Prostate gland (tissue), 2 donors: Measurements from ENCODE around the gene VARS2.

Experiments used
- POLR2AphosphoS5 ChIP-seq: sonication (generic); formaldehyde crosslinking; IDR thresholded peaks from one replicate; pipeline ENCODE4 v1.6.1; 2017; ENCODE audit warnings: antibody characterized with exemption
- TF ChIP-seq, protein P1 (sequence below), 4 experiments: fragments of 200-600 bp in 2 of 4; fragments of 450-650 bp in 2 of 4; sonication (generic) in 2 of 4; IDR thresholded peaks; 1 replicate in 3 of 4; 2 replicates in 1 of 4; pipeline ENCODE4 v1.5.1; 2016 to 2019; ENCODE audit warnings: antibody characterized with exemption in 4 of 4, mild to moderate bottlenecking in 2 of 4, moderate library complexity in 2 of 4

DNA sequence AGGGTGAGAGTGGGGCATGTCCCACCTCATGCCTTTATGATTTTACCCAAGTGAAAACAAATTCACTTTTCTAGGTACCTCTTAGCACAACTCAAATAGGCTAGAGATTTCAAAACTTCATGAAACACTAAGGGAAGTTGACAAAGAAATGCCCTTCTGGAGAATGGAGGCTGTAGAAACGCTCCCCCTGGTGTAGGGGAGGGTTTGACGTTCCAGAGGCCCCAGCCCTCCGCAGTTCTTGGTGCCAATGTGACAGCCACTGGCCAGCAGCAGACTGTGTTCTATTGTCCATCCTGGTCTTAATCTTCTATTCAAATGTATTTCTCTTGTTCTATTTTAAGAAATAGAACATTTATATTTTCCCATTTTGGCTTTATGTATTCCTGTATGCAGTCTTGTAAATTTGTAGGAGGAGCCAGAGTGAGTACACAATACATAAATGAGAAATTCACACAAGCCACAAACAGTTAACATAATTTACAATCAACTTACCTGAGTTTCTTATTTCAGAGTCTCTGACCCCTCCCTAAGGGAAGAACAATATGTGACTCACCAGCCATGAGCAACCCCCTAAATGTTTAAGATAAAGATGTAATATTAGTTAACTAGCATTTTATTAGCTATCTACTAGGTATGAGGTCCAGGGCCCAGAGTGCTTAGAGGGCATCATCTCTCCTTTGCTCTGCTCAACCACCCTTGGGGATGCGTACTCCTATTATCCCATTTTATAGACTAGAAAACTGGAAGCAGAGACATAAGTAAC, 60.6 kb downstream of the VARS2 start:
- TF ChIP-seq, protein P1, sequence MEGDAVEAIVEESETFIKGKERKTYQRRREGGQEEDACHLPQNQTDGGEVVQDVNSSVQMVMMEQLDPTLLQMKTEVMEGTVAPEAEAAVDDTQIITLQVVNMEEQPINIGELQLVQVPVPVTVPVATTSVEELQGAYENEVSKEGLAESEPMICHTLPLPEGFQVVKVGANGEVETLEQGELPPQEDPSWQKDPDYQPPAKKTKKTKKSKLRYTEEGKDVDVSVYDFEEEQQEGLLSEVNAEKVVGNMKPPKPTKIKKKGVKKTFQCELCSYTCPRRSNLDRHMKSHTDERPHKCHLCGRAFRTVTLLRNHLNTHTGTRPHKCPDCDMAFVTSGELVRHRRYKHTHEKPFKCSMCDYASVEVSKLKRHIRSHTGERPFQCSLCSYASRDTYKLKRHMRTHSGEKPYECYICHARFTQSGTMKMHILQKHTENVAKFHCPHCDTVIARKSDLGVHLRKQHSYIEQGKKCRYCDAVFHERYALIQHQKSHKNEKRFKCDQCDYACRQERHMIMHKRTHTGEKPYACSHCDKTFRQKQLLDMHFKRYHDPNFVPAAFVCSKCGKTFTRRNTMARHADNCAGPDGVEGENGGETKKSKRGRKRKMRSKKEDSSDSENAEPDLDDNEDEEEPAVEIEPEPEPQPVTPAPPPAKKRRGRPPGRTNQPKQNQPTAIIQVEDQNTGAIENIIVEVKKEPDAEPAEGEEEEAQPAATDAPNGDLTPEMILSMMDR (IDR thresholded peaks at IDR 0.05) = no peak
- TF ChIP-seq POLR2AphosphoS5 = no peak
